Transverse colon (tissue), 4 donors: Measurements from ENCODE around the gene ADAMTS14. TPM values are rescaled to one million over a fixed set of nuclear protein-coding genes. Genes with fewer than 3 reads are reported as not detected.

ENCODE experiments used
- DNase-seq: peaks from one replicate; pipeline ENCODE4 v3.0.0-alpha.2; 2019
- H3K27ac ChIP-seq, 4 donors: fragments of 200-600 bp; sonication (generic); 2 replicates each; pipeline ENCODE4 v1.5.1; 2016 to 2018; ENCODE audit warnings: inconsistent platforms in 4 of 4
- H3K27me3 ChIP-seq: fragments of 200-600 bp; sonication (generic); 2 replicates; pipeline ENCODE4 v1.5.1; 2017; ENCODE audit warnings: inconsistent platforms
- H3K36me3 ChIP-seq, 4 donors: fragments of 200-600 bp; sonication (generic); 2 replicates each; pipeline ENCODE4 v1.5.1; 2017 to 2019; ENCODE audit warnings: inconsistent platforms in 4 of 4
- H3K4me1 ChIP-seq, 4 donors: fragments of 200-600 bp; sonication (generic); 2 replicates each; pipeline ENCODE4 v1.5.1; 2017 to 2020; ENCODE audit warnings: inconsistent platforms in 4 of 4
- H3K4me3 ChIP-seq, 4 donors: fragments of 200-600 bp; sonication (generic); 1 replicate in 1 of 4; 2 replicates in 3 of 4; pipeline versions ENCODE4 v1.5.1 to v1.6.1; 2017 to 2019; ENCODE audit warnings: inconsistent platforms in 4 of 4
- H3K9me3 ChIP-seq, 2 donors: fragments of 200-600 bp; sonication (generic); 2 replicates each; pipeline ENCODE4 v1.5.1; 2017 to 2019; ENCODE audit warnings: inconsistent platforms in 2 of 2
- EP300 ChIP-seq: sonication (generic); formaldehyde crosslinking; IDR thresholded peaks from one replicate; pipeline ENCODE4 v1.6.1; 2017; ENCODE audit warnings: antibody characterized with exemption, low read depth
- POLR2A ChIP-seq: fragments of 450-650 bp; IDR thresholded peaks from one replicate; pipeline ENCODE4 v1.6.1; 2016; ENCODE audit warnings: antibody characterized with exemption, mild to moderate bottlenecking, moderate library complexity
- POLR2AphosphoS5 ChIP-seq, 3 donors: sonication (generic); formaldehyde crosslinking; IDR thresholded peaks; one replicate each; pipeline ENCODE4 v1.6.1; 2016; ENCODE audit warnings: antibody characterized with exemption in 3 of 3
- WGBS, 2 donors: methylation state at CpG; one replicate each; pipeline ENCODE4 v1.1.5; 2018; ENCODE audit warnings: low coverage in 1 of 2; 5-methylcytosine and 5-hydroxymethylcytosine counted together
- in situ Hi-C, 4 donors: fragments of 200-750 bp; cut with MboI; loops; one replicate each; pipeline versions ENCODE4 v1.15.0 to v1.15.1; 2017; ENCODE audit warnings: low sequenced_read_pairs in 3 of 4, low pct_ligation_motif_present in 1 of 4, low pct_unique_long_range_greater_than_20kb in 1 of 4
- intact Hi-C: fragments of 100-400 bp; cut with DNase I; formaldehyde crosslinking; loops from one replicate; pipeline ENCODE4 v1.15.1; 2023; ENCODE audit warnings: low total_unique reads
- total RNA-seq, 4 donors: library from RNA; depleted of rRNA; stranded (reverse); fragments of >200 nt; gene quantifications; one replicate each; pipeline ENCODE4 v1.1.0, GENCODE V29; 2016
- TF ChIP-seq, protein P1 (sequence below), 5 experiments: fragments of 200-600 bp in 3 of 5; fragments of 450-650 bp in 2 of 5; sonication (generic) in 3 of 5; IDR thresholded peaks; 1 replicate in 2 of 5; 2 replicates in 3 of 5; pipeline ENCODE4 v1.5.1; 2016 to 2017; ENCODE audit warnings: antibody characterized with exemption in 5 of 5, inconsistent platforms in 3 of 5, mild to moderate bottlenecking in 2 of 5, moderate library complexity in 1 of 5

ADAMTS14 gene
- total RNA-seq, 4 donors from 2014 or later: 0.95 to 3.8 (median 1.4) TPM

- no peaks in the 10 kb centered on the region for H3K36me3 ChIP-seq
- intact Hi-C loops: no loop called here
Observed at GRCh38 chr10:70681731-70682005, 9.4 kb downstream of the ADAMTS14 start.

GRCh38 chr10:70682920-70683600 is 10.8 kb downstream of the ADAMTS14 start:
- H3K27me3 ChIP-seq: no peaks in the 10 kb centered on the region
- no peak overlapping the region for H3K4me3 ChIP-seq
- intact Hi-C loops (no loop called here), in situ Hi-C loops (no loop called here)
- H3K27ac ChIP-seq: peak overlapping the region in 2 of 4 donors; percentile 12 to 18
- no peaks in the 10 kb centered on the region for H3K9me3 ChIP-seq
- no peak for DNase-seq
- H3K36me3 ChIP-seq: no peaks in the 10 kb centered on the region
- no peak for TF ChIP-seq EP300
- TF ChIP-seq POLR2A: no peak
- TF ChIP-seq POLR2AphosphoS5 (IDR thresholded peaks at IDR 0.05): no peak
- TF ChIP-seq, protein P1, sequence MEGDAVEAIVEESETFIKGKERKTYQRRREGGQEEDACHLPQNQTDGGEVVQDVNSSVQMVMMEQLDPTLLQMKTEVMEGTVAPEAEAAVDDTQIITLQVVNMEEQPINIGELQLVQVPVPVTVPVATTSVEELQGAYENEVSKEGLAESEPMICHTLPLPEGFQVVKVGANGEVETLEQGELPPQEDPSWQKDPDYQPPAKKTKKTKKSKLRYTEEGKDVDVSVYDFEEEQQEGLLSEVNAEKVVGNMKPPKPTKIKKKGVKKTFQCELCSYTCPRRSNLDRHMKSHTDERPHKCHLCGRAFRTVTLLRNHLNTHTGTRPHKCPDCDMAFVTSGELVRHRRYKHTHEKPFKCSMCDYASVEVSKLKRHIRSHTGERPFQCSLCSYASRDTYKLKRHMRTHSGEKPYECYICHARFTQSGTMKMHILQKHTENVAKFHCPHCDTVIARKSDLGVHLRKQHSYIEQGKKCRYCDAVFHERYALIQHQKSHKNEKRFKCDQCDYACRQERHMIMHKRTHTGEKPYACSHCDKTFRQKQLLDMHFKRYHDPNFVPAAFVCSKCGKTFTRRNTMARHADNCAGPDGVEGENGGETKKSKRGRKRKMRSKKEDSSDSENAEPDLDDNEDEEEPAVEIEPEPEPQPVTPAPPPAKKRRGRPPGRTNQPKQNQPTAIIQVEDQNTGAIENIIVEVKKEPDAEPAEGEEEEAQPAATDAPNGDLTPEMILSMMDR (IDR thresholded peaks at IDR 0.05): no peak
- WGBS, 2 donors: 74% methylated on average over 18 of the region's 20 CpGs; no CpG with 5 or more reads in 1 of the 2 donors
- H3K4me1 ChIP-seq: no peaks in the 10 kb centered on the region

More at GRCh38 chr10:70681731-70682005, 9.4 kb downstream of the ADAMTS14 start:
- no peak for DNase-seq
- TF ChIP-seq POLR2AphosphoS5 (IDR thresholded peaks at IDR 0.05): no peak
- TF ChIP-seq, protein P1 (IDR thresholded peaks at IDR 0.05): no peak
- no peak for TF ChIP-seq EP300
- TF ChIP-seq POLR2A: no peak
- 80 to 95% methylated on average over 1 to 2 of the region's 2 CpGs for WGBS, 2 donors
- Histone ChIP-seq H3K27ac (no peak overlapping the region), H3K4me1 (no peaks in the 10 kb centered on the region), H3K9me3 (no peaks in the 10 kb centered on the region), H3K4me3 (no peak overlapping the region), H3K27me3 (no peaks in the 10 kb centered on the region)
- in situ Hi-C loops: no loop called here

DNA sequence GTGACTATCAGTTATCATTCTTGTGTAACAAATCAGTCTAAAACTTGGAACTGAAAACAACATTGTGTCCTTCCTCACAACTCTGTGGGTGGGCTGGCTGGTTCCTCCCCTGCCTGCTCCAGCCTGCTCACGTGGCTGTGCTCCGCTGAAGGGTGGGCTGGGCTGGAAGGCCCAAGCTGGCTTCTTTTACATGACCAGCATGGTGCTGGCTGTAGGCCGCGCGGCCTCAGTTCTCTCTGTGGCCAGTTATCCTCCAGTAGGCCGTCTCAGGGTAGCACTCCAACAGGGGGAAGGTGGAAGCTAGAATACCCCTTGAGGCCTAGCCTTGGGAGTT is 11.3 kb downstream of the ADAMTS14 start:
- H3K27ac ChIP-seq: peak overlapping the region in 2 of 4 donors; percentile 12 to 18
- TF ChIP-seq POLR2AphosphoS5 (IDR thresholded peaks at IDR 0.05) (no peak), EP300 (no peak), POLR2A (no peak)
- TF ChIP-seq, protein P1 (IDR thresholded peaks at IDR 0.05): no peak
- no peak for DNase-seq
- no peak overlapping the region for H3K4me3 ChIP-seq
- no peaks in the 10 kb centered on the region for H3K4me1 ChIP-seq
- no peaks in the 10 kb centered on the region for H3K27me3 ChIP-seq
- no peaks in the 10 kb centered on the region for H3K36me3 ChIP-seq
- 80% methylated on average over 6 of the region's 6 CpGs; no CpG with 5 or more reads in 1 of the 2 donors for WGBS, 2 donors
- H3K9me3 ChIP-seq: no peaks in the 10 kb centered on the region
- in situ Hi-C loops (no loop called here), intact Hi-C loops (no loop called here)

DNA sequence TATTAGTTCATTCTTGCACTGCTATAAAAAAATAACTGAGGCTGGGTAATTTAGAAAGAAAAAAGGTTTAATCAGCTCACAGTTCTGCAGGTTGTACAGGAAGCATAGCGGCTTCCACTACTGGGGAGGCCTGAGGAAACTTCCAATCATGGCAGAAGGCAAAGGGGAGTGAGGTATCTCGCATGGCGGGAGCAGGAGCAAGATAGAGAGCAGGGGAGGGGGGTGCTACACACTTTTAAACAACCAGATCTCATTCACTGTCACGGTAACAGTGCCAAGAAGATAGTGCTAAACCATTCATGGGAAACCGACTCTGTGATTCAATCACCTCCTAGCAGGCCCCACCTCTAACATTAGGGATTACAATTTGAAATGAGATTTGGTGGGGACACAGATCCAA is 11.6 kb downstream of the ADAMTS14 start:
- Histone ChIP-seq H3K4me1 (no peaks in the 10 kb centered on the region), H3K4me3 (no peak overlapping the region), H3K27ac (no peak overlapping the region), H3K36me3 (no peaks in the 10 kb centered on the region), H3K27me3 (no peaks in the 10 kb centered on the region), H3K9me3 (no peaks in the 10 kb centered on the region)
- intact Hi-C loops: no loop called here
- WGBS, 2 donors: 91 to 100% methylated on average over 1 to 5 of the region's 5 CpGs
- in situ Hi-C loops: no loop called here
- TF ChIP-seq POLR2A (no peak), EP300 (no peak), POLR2AphosphoS5 (IDR thresholded peaks at IDR 0.05) (no peak)
- TF ChIP-seq, protein P1 (IDR thresholded peaks at IDR 0.05): no peak
- DNase-seq: no peak
